GM23338 (cell line): ENCODE measurements around the gene NCOA1. TPM values are rescaled to one million over a fixed set of nuclear protein-coding genes. Genes with fewer than 3 reads are reported as not detected.

ENCODE experiments used
- ATAC-seq: fragments of 200-7000 bp; cut with Tn5 transposase; 3 replicates; pipeline ENCODE4 v1.9.1; 2020
- DNase-seq: peaks from one replicate; pipeline ENCODE4 v3.0.0-alpha.2; 2015; ENCODE audit warnings: low spot score
- H2AFZ ChIP-seq: fragments of 200-600 bp; sonication (generic); 2 replicates; pipeline ENCODE4 v1.8.0; 2016; ENCODE audit warnings: antibody characterized with exemption, mild to moderate bottlenecking, moderate library complexity
- H3F3A ChIP-seq: fragments of 200-600 bp; sonication (generic); replicated peaks from 2 replicates; pipeline ENCODE4 v1.8.0; 2017; ENCODE audit warnings: antibody characterized with exemption, mixed run types, low read depth
- H3K27ac ChIP-seq: fragments of 200-600 bp; sonication (generic); 2 replicates; pipeline ENCODE4 v1.6.1; 2016; ENCODE audit warnings: low read depth
- H3K27me3 ChIP-seq: fragments of 200-600 bp; sonication (generic); 2 replicates; pipeline ENCODE4 v1.8.0; 2016; ENCODE audit warnings: mild to moderate bottlenecking, mixed run types, moderate library complexity; ENCODE audit not compliant: insufficient read depth
- H3K36me3 ChIP-seq: fragments of 200-600 bp; sonication (generic); 2 replicates; pipeline ENCODE4 v1.8.0; 2016; ENCODE audit warnings: mild to moderate bottlenecking; ENCODE audit not compliant: insufficient read depth
- H3K4me1 ChIP-seq: fragments of 200-600 bp; sonication (generic); 2 replicates; pipeline ENCODE4 v1.8.0; 2016; ENCODE audit warnings: mild to moderate bottlenecking, moderate library complexity; ENCODE audit not compliant: insufficient read depth
- H3K4me2 ChIP-seq: fragments of 200-600 bp; sonication (generic); 2 replicates; pipeline ENCODE4 v1.7.1; 2017; ENCODE audit warnings: mixed run types
- H3K4me3 ChIP-seq: fragments of 200-600 bp; sonication (generic); 2 replicates; pipeline ENCODE4 v1.6.1; 2016; ENCODE audit warnings: mixed run types
- H3K79me2 ChIP-seq: fragments of 200-600 bp; sonication (generic); replicated peaks from 2 replicates; pipeline ENCODE4 v1.8.0; 2017; ENCODE audit warnings: mild to moderate bottlenecking; ENCODE audit not compliant: insufficient read depth
- H3K9me2 ChIP-seq: fragments of 200-600 bp; sonication (generic); 2 replicates; pipeline ENCODE4 v1.8.0; 2017; ENCODE audit not compliant: insufficient read depth
- H4K20me1 ChIP-seq: fragments of 200-600 bp; sonication (generic); replicated peaks from 2 replicates; pipeline ENCODE4 v1.8.0; 2017; ENCODE audit warnings: mild to moderate bottlenecking; ENCODE audit not compliant: insufficient read depth
- H3K27ac Mint-ChIP-seq: 2 replicates; pipeline ENCODE4 v1.8.0; 2020; ENCODE audit warnings: inconsistent platforms, mild to moderate bottlenecking, moderate library complexity, mixed read lengths
- H3K27me3 Mint-ChIP-seq: 3 replicates; pipeline ENCODE4 v1.8.0; 2022; ENCODE audit warnings: low read depth, mild to moderate bottlenecking, moderate library complexity, mixed read lengths, inconsistent platforms; ENCODE audit not compliant: insufficient read depth, poor library complexity
- H3K36me3 Mint-ChIP-seq: 3 replicates; pipeline ENCODE4 v1.8.0; 2021; ENCODE audit warnings: low read depth, mild to moderate bottlenecking, inconsistent platforms, moderate library complexity, mixed read lengths
- H3K4me1 Mint-ChIP-seq: 3 replicates; pipeline ENCODE4 v1.8.0; 2020; ENCODE audit warnings: mild to moderate bottlenecking, inconsistent platforms, mixed read lengths
- H3K4me3 Mint-ChIP-seq: 3 replicates; pipeline ENCODE4 v1.8.0; 2021; ENCODE audit warnings: moderate library complexity, mild to moderate bottlenecking, inconsistent platforms, mixed read lengths
- H3K9me3 Mint-ChIP-seq: 3 replicates; pipeline ENCODE4 v1.8.0; 2020; ENCODE audit warnings: moderate library complexity, mild to moderate bottlenecking, inconsistent platforms, mixed read lengths
- ETS1 ChIP-seq: IDR thresholded peaks from 2 replicates; pipeline ENCODE4 v1.6.1; 2016; ENCODE audit warnings: antibody characterized with exemption
- EZH2 ChIP-seq: fragments of 200-600 bp; sonication (generic); IDR thresholded peaks from one replicate; pipeline ENCODE4 v1.8.0; 2017; ENCODE audit warnings: antibody characterized with exemption, mild to moderate bottlenecking, low read depth; ENCODE audit not compliant: unreplicated experiment
- JUNB ChIP-seq: IDR thresholded peaks from one replicate; pipeline ENCODE4 v1.6.1; 2016; ENCODE audit warnings: antibody characterized with exemption; ENCODE audit not compliant: unreplicated experiment
- REST ChIP-seq: IDR thresholded peaks from one replicate; pipeline ENCODE4 v1.6.1; 2018; ENCODE audit warnings: antibody characterized with exemption; ENCODE audit not compliant: unreplicated experiment
- STAT1 ChIP-seq: IDR thresholded peaks from one replicate; pipeline ENCODE4 v1.6.1; 2016; ENCODE audit warnings: antibody characterized with exemption; ENCODE audit not compliant: unreplicated experiment
- ZNF114 ChIP-seq: fragments of 250-450 bp; sonication (Bioruptor Pico); IDR thresholded peaks from 2 replicates; pipeline ENCODE4 v1.5.0; 2020; ENCODE audit warnings: mild to moderate bottlenecking, moderate library complexity
- polyA plus RNA-seq: library from polyadenylated mRNA; unstranded; fragments of >200 nt; fragmentation: Nextera tagmentation; extraction: Ambion mirVana; gene quantifications from 2 replicates; pipeline ENCODE4 v1.2.1, GENCODE V29; 2016
- total RNA-seq: library from RNA; depleted of rRNA; stranded (reverse); fragments of >200 nt; shearing (Covaris generic); gene quantifications from 2 replicates; pipeline ENCODE4 v1.2.3, GENCODE V29; 2014
- TF ChIP-seq, protein P1 (sequence below): fragments of 250-450 bp; sonication (Bioruptor Pico); IDR thresholded peaks from 2 replicates; pipeline ENCODE4 v1.5.0; 2020; ENCODE audit warnings: mild to moderate bottlenecking, moderate library complexity

The NCOA1 gene
- total and polyA plus RNA-seq, 2 experiments from 2014 or later: 7.1 to 15.1 TPM

DNA sequence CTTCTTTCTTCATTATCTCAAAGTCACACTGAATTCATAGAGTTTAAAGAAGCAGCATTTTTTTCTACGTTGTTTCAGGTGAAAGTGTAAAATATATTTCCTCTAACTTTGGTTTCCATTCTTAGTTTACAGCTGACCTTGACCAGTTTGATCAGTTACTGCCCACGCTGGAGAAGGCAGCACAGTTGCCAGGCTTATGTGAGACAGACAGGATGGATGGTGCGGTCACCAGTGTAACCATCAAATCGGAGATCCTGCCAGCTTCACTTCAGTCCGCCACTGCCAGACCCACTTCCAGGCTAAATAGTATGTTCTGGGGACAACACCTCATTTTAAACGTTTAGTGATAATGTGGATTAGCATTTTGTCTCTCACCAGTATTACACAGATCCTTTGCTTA, 219.8 kb downstream of the NCOA1 start (continued):
- TF ChIP-seq REST: no peak
- no peak for TF ChIP-seq STAT1
- TF ChIP-seq EZH2: no peak
- TF ChIP-seq ZNF114: no peak
- no peak for TF ChIP-seq ETS1

DNA sequence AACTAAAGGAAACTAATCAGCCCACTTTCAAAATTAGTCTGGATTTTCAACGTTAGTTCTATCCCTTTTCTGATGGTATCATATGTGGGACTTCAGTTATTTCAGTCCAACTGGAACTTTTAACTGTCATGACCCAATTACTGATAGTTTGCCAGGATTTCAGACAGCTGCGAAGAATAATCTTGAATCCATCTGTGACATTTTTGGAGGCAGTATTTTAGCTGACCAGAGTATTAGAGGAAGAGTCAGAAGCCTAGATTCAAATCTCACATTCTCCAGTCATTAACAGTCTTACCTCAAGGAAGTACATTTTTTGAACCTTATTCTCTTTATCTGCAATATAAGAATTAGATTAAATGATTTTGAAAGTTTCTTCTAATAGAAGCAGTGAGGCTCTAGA, 220.8 kb downstream of the NCOA1 start:
- ATAC-seq: no peak

More for the DNA sequence above, 220.8 kb downstream of the NCOA1 start:
- Histone ChIP-seq H3K9me2 (no peaks in the 10 kb centered on the region), H3K27ac (no peak overlapping the region), H3K36me3 (no peaks in the 10 kb centered on the region), H3F3A (no peaks in the 10 kb centered on the region), H2AFZ (no peak overlapping the region), H3K4me2 (no peak overlapping the region), H3K79me2 (no peaks in the 10 kb centered on the region), H3K4me3 (no peak overlapping the region), H4K20me1 (no peaks in the 10 kb centered on the region), H3K27me3 (no peaks in the 10 kb centered on the region), H3K4me1 (peaks cover 10% of the 10 kb centered on the region; the same call in 1 of the 2 replicates)
- Mint-ChIP-seq H3K27ac (no peak overlapping the region), H3K36me3 (no peaks in the 10 kb centered on the region), H3K4me1 (peaks cover 6% of the 10 kb centered on the region; the same call in 2 of the 3 replicates), H3K4me3 (no peak overlapping the region), H3K27me3 (no peaks in the 10 kb centered on the region), H3K9me3 (no peaks in the 10 kb centered on the region)
- no peak for DNase-seq
- TF ChIP-seq EZH2 (no peak), ETS1 (no peak), STAT1 (no peak), JUNB (no peak)
- TF ChIP-seq, protein P1, sequence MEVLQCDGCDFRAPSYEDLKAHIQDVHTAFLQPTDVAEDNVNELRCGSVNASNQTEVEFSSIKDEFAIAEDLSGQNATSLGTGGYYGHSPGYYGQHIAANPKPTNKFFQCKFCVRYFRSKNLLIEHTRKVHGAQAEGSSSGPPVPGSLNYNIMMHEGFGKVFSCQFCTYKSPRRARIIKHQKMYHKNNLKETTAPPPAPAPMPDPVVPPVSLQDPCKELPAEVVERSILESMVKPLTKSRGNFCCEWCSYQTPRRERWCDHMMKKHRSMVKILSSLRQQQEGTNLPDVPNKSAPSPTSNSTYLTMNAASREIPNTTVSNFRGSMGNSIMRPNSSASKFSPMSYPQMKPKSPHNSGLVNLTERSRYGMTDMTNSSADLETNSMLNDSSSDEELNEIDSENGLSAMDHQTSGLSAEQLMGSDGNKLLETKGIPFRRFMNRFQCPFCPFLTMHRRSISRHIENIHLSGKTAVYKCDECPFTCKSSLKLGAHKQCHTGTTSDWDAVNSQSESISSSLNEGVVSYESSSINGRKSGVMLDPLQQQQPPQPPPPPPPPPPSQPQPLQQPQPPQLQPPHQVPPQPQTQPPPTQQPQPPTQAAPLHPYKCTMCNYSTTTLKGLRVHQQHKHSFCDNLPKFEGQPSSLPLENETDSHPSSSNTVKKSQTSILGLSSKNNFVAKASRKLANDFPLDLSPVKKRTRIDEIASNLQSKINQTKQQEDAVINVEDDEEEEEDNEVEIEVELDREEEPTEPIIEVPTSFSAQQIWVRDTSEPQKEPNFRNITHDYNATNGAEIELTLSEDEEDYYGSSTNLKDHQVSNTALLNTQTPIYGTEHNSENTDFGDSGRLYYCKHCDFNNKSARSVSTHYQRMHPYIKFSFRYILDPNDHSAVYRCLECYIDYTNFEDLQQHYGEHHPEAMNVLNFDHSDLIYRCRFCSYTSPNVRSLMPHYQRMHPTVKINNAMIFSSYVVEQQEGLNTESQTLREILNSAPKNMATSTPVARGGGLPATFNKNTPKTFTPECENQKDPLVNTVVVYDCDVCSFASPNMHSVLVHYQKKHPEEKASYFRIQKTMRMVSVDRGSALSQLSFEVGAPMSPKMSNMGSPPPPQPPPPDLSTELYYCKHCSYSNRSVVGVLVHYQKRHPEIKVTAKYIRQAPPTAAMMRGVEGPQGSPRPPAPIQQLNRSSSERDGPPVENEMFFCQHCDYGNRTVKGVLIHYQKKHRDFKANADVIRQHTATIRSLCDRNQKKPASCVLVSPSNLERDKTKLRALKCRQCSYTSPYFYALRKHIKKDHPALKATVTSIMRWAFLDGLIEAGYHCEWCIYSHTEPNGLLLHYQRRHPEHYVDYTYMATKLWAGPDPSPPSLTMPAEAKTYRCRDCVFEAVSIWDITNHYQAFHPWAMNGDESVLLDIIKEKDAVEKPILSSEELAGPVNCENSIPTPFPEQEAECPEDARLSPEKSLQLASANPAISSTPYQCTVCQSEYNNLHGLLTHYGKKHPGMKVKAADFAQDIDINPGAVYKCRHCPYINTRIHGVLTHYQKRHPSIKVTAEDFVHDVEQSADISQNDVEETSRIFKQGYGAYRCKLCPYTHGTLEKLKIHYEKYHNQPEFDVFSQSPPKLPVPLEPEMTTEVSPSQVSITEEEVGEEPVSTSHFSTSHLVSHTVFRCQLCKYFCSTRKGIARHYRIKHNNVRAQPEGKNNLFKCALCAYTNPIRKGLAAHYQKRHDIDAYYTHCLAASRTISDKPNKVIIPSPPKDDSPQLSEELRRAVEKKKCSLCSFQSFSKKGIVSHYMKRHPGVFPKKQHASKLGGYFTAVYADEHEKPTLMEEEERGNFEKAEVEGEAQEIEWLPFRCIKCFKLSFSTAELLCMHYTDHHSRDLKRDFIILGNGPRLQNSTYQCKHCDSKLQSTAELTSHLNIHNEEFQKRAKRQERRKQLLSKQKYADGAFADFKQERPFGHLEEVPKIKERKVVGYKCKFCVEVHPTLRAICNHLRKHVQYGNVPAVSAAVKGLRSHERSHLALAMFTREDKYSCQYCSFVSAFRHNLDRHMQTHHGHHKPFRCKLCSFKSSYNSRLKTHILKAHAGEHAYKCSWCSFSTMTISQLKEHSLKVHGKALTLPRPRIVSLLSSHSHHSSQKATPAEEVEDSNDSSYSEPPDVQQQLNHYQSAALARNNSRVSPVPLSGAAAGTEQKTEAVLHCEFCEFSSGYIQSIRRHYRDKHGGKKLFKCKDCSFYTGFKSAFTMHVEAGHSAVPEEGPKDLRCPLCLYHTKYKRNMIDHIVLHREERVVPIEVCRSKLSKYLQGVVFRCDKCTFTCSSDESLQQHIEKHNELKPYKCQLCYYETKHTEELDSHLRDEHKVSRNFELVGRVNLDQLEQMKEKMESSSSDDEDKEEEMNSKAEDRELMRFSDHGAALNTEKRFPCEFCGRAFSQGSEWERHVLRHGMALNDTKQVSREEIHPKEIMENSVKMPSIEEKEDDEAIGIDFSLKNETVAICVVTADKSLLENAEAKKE (CRISPR knock-in tag): no peak
